PC-9 (cell line): ENCODE results near the gene PRR5.

Experiments used
- CTCF ChIP-seq: fragments of 200-600 bp; sonication (generic); conservative IDR thresholded peaks from 2 replicates; pipeline ENCODE4 v1.6.1; 2017; ENCODE audit warnings: mixed run types, antibody characterized with exemption, mild to moderate bottlenecking, moderate library complexity
- EZH2 ChIP-seq: fragments of 200-600 bp; sonication (generic); IDR thresholded peaks from 2 replicates; pipeline ENCODE4 v1.8.0; 2017; ENCODE audit warnings: antibody characterized with exemption, low read depth

DNA sequence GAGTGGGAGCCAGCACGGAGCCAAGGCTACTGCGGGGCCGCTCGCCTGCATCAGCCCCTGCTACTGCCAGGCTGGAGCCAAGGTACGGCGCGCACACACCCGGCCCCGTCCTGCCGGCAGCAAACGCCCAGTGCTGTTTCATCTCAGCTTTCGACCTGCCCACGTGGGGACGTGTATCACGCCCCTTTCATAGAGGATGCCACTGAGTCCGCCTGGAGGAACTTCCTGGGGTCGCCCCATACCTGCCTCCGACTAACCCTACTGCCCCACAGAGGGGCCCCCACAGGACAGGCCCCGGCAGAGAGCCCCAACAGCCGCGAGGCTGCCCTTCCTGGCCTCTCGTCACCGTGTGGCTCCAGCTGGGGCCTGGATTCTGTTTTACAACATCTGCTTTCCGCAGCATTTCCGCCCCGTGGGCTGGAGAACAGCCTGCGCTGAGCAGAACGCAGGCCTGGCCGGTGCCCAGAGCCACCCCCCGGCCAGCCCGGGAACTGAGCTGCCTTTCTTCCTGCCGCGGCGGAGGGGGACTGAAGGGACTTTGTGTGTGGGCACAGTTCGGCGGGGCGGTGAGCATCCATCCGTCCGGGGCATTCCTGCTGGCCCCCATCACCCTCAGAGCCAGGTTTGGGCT lies 27.5 kb downstream of the PRR5 start:
- TF ChIP-seq CTCF: no peak
- no peak for TF ChIP-seq EZH2
